HG03066 (cell line): ENCODE data around the gene STK33.
A peak's percentile ranks its signal among the peaks of the same experiment; 100 is the strongest.
"Not testable (repeated sequence)": the region's sequence is repeated elsewhere in the genome, so short reads cannot be mapped to it uniquely, and the experiment has no call there.

Experiments used
- ATAC-seq: cut with Tn5 transposase; IDR thresholded peaks from one replicate; pipeline ENCODE4 v1.9.1; 2021; ENCODE audit warnings: low read depth; ENCODE audit not compliant: unreplicated experiment

STK33 gene

DNA sequence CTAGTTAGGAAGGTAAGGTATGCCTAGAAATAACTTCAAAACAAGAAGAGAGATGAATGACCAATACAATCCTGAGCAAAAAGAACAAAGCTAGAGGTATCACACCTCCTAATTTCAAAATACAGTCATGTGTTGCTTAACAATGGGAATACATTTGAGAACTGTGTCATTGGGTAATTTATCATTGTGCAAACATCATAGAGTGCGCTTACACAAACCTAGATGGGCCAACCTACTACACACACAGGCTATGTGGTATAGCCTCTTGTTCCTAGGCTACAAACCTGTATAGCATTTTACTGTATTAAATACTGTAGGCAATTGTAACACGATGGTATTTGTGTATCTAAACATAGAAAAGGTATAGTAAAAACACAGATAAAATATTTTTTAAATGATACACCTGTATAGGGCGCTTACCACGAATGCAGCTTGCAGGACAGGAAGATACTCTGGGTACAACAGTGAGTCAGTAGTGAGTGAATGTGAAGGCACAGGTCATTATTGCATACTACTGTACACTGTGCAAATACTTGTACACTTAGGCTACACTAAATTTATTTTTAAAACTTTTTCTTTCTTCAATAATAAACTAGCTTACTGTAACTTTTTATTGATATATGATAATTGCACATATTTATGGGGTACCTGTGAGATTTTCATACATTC lies 48.2 kb downstream of the STK33 start:
- no peak for ATAC-seq

DNA sequence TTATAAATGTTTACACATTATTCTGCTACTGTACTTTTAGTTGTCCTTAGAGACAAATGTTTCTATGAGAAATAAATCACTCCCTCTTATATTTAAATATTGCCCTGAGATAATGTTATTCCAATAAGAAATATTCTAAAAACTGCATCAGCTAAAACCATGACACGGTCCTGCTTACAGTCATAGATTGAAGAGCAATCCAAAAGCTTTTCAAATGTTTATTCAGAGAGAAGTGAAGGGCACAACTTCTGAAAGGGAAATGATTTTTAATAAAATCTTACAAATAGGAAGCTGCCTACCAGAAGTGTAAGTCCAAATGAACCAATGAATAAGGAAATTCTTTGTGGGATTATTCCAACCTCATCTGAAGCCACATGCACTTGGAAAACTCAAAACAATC lies 49.2 kb downstream of the STK33 start:
- ATAC-seq: no peak

DNA sequence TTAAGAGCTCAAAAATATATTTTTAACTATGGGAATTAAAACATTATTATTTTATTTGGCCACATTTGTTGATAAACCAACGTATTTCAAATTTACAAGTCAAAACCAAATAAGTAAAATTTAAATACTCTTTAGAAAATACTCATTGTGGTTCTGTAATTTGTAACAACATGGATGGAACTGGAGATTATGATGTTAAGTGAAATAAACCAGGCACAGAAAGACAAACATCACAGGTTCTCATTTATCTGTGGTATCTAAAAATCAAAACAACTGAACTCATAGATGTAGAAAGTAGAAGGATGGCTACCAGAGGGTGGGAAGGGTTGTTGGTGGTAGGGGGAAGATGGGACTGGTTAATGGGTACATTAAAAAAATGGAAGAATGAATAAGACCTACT lies 50.8 kb downstream of the STK33 start:
- ATAC-seq: no peak

DNA sequence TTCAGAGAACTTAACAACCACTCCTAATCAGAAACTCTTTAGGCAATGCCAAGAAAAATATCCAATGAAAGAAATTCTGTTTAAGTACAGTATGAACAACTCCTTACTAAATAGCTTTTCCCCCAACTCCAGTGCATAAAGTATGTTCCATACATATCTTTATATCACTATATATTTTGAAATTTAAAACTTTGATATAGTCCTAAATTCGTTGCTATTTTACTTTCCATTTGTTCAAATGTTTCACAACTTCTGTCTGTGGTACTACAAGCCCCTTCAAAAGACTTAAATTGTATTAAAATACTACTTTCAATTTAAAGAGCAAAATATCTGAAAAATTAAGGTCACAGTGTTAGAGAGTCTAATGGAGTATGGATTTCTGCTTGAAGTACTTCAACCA lies 52.6 kb downstream of the STK33 start:
- no peak for ATAC-seq

DNA sequence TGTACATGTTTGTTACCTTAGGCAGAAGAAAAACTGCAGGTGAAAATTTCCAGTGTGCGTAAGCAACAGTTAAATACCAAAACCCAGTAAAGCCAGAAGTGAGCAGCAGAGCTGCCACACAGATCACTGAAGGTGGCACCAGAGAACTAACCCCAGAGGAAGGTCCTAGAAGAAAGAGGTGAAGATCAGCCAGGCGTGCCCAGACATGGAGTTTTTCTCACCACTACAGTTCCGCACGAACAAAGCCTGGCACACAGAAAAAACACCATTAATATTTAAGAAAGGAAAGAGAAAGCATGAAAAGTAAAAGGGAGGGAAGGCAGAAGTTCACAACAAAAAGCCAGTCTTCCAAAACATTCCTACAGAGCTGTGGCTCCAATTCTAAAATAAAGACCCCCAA lies 60.7 kb downstream of the STK33 start:
- ATAC-seq: peak; percentile 79

DNA sequence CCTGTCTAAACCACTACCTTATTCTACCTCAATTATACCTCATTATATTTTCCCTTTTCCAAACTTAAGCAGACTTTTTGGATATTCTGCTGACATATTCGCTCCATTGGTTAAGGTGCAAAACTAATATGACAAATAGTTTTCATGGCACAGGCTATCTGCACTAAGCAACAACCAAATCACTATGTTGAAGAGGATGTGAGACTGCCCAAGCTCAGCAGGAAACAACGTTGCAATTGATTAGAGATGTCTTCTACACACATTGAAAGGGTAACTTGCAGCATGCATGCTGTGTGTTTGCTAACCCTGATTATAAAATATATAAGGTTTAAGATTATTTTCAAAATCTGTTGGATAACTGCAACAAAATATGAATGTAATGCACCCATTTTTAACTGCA lies 61.6 kb downstream of the STK33 start:
- ATAC-seq: peak; percentile 52

DNA sequence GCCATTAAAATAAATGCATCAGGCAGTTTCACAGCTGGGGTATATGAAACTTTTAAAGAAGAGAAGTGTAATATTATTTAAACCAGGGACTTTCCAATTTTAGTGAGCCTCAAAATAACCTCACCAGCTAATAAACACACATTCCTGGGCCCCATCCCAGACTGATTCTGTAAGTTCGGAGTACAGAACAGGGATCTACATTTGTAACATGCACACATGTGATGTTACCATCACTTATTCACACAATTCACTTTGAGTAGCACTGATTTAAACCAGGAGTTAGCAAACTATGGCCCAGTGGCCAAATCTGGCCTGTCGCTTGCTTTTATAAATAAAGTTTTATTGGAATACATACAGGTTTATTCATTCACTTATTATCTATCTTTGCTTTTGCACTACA lies 62.0 kb downstream of the STK33 start:
- ATAC-seq: no peak

DNA sequence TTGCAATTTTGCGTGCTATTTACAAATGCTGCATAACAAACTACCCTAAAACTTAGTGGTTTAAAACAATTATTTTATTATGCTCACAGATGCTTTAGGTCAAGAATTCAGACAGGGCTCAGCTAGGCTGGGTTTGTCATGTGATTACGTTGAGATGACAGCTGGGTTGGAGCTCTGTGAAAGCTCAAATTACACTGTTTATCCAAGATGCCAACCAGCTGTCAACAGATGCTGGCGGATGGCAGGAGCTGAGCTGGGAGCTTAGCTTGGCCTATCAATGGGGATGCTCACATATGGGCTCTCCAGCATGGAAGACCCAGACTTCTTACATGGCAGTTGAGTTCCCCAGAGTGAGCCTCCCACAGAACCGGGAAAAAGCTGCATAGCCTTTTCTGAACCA lies 62.7 kb downstream of the STK33 start:
- no peak for ATAC-seq

DNA sequence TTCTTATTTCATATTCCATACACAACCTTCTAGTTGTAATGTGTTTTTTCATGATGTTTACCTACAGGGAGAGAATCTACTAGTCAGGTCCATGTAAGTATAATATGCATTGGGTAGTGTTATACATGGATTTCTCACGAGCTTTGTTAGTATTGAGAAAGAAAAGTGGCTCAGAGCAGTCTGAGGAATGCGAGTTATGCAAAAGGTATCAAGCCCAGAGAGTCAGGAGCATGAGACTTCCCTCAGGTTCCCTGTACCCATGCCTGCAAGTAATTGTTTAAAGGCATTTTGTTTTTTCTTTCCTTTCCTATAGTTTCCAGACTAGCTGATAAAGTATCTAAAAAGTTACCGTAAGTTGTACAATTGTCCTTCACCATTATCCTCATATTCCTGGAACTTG lies 66.1 kb downstream of the STK33 start:
- ATAC-seq: no peak

DNA sequence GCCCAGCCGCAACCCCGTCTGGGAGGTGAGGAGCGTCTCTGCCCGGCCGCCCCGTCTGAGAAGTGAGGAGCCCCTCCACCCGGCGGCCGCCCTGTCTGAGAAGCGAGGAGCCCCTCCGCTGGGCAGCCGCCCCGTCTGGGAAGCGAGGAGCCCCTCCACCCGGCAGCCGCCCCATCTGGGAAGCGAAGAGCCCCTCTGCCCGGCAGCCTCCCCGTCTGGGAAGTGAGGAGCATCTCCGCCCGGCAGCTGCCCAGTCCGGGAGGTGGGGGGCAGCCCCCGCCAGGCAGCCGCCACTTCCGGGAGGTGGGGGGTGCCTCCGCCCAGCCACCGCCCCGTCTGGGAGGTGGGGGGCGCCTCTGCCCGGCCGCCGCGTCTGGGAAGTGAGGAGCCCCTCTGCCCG lies 70.6 kb downstream of the STK33 start:
- no peak for ATAC-seq

DNA sequence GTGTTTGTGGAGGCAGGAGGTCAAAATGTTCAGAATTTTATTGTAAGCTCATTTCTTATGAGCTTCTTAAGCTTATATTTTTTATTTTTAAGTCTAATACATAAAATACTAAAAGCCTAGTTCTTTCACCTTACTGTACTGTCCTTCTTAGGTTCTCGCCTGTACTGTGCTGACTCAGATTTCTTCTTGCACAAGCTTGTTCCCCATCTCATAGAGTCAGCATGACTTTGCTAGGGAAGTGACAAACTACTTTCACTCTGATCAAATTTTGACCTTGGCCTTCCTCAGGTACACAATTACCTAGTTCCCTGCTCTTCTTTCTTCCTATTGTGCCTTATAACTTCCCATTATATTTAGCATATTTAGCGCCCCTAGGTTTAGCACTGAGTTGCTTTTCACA lies 81.5 kb downstream of the STK33 start:
- no peak for ATAC-seq

DNA sequence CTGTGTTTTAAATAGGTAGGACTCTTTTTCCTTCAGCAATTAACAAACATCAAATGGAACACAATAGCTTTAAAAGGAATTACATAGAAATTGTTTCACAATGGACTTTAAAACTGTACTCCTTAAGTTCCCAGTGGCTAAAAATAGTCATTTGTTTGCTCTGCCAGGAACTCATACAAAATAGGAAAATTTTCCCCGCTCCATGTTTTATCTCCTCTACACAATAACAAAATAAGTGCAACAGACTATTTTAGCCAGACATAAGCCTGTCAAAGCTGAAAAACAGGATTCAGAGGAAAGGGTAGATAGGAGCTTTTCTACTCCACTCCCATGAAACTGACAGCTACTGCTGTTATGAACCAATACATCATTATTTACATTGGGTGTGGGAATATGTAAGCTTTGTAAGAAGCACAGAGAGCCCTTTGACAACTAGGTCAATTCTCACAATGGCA lies 90.1 kb downstream of the STK33 start:
- no peak for ATAC-seq

DNA sequence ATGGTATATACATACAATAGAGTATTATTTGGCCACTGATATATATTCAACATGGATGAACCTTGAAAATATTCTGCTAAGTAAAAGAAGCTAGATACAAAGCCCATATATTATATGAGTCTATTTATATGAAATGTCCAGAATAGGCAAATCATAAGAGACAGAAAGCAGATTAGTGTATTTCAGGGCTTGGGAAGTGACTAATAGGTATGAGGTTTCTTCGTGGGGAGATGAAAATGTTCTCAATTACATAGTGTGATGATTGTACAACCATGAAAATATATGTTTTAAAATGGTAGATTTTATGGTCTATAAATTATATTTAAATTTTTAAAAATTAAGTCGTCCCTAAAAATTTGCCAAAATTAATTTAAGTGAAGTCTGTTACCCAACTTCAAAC lies 92.2 kb downstream of the STK33 start:
- no peak for ATAC-seq

DNA sequence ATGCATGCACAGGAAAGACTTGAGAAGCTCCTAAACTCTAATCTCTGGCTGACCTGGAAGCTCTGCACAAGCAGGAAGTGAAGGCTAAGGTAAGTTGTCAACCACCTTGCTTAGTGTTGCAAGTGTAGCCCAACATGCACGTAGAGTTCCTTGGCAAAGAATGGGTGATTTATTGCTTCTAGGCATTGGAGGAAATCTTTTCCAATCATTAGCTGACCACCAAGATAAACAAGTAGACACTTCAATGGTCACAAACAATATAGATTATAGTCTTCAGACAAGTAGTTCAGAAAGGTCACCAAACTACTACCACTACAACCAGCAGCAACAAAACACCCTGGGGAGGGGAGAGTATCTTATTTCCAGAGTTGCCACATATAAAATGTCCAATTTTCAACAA lies 105.6 kb downstream of the STK33 start:
- no peak for ATAC-seq

DNA sequence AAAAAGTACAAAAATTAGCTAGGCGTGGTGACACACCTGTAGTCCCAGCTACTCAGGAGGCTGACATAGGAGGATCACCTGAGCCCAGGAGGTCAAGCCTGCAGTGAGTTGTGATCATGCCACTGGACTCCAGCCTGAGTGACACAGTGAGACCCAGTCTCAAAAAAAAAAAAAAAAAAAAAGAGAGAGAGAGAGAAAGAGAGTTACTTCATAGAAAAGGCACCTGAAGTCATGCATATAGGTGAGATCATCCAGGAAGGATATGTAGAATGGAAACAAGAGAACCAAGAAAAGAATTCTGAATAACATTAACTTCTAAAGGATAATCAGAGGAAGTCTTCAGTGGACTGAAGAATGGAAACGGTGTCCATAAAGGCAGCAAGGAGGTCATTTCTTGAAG lies 106.8 kb downstream of the STK33 start:
- no peak for ATAC-seq

DNA sequence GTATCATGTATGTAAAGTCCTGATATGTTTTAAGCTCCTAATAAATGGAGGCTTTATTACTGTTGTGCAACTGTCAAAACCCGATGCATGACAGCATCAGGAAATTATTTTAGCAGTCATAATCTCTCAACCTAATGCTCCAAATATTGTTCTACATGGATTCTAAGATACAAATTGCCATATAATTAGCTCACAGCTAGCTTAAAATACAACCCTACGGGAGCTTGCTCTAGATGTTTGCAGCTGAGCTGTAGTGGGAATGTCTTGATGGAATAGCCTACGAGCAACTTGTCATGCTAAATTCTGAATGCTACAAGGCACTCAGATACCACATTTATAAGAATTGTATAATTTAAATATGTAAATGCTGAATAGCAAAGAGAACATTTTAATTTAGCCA lies 109.8 kb downstream of the STK33 start:
- no peak for ATAC-seq

DNA sequence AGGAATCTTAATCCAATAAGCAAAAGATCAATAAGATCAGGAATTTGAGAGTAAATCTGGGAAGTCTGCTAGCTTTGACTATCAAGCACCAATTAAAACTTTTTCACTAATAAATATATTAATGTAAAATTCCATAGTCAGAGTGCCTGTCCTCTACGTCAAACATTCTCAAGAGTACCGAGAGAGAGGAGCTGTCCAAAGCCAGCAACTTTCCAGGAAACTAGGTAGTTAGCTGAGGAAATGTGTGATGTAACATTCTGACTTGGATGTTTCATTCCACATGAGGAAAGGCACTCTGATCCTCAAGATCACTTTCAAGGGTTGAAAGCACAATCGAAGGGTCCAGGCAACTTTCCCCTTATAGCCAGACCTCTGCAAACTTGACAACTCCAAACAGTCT lies 113.2 kb downstream of the STK33 start:
- no peak for ATAC-seq

DNA sequence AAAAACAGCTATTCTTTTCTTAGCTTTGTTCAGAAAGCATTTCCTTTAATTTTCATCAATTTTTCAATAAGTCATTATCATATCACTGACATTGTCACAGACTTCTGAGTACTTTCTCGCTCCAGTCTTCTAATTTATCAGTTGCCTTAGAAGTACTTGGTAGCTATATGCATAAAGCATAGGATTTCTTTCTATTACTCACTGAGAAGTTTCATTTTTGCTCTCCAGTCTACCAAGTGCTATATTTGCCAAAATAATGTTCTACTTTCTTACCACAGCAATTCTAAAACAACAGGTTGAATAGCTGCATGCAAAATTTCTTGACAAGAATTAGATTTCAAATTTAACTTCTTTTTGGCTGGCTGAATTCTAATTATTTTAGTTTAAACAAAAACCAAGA lies 116.3 kb downstream of the STK33 start:
- ATAC-seq: peak; percentile 94

DNA sequence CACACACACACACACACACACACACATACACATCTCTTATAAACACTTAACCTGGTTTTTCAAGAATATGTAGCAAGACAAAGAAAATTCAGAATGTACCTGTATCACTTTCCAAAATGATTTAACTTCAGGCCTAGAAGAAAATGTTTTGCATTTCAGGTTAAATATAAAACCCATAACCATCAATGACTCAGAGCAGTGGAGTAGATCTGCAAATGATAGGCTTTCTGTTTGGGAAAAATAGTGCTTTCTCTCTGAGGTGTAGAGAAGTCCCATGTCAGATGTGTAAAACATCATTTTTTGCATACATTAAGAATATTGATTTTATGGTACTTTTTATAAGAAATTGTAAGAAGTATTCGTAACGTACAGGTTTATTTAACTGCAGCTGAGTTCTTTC lies 116.9 kb downstream of the STK33 start:
- peak; percentile 44 for ATAC-seq

DNA sequence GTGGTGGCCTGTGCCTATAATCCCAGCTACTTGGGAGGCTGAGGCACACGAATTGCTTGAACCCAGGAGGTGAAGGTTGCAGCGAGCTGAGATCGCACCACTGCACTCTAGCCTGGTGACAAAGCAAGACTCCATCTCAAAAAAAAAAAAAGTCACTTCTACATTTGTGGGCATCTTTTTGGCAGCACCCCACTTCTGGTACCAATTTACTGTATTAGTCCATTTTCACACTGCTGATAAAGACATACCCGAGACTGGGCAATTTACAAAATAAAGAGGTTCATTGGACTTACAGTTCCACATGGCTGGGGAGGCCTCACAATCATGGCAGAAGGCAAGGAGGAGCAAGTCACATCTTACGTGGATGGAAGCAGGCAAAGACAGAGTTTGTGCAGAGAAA lies 126.2 kb downstream of the STK33 start:
- not testable (repeated sequence) for ATAC-seq

DNA sequence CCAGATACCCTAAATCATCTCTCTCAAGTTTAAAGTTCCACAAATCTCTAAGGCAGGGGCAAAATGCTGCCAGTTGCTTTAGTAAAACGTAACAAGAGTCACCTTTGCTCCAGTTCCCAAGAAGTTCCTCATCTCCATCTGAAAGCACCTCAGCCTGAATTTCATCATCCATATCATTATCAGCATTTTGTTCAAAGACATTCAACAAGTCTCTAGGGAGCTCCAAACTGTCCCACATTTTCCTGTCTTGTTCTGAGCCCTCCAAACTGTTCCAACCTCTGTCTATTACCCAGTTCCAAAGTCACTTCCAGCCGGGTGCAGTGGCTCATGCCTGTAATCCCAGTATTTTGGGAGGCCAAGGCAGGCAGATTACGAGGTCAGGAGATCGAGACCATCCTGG lies 126.7 kb downstream of the STK33 start:
- not testable (repeated sequence) for ATAC-seq

DNA sequence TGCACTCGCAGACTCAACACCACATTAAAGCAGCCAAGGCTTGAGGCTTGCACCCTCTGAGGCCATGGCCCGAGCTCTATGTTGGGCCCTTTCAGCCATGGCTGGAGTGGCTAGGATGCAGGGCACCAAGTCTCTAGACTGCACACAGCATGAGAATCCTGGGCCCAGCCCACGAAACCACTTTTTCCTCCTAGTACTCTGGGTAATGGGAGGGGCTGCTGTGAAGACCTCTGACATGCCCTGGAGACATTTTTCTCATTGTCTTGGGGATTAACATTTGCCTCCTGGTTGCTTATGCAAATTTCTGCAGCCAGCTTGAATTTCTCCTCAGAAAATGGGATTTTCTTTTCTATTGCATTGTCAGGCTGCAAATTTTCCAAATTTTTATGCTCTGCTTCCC lies 127.1 kb downstream of the STK33 start:
- ATAC-seq: not testable (repeated sequence)
